Testis (tissue), 3 donors: ENCODE measurements around the gene ERMN. TPM values are rescaled to one million over a fixed set of nuclear protein-coding genes. Genes with fewer than 3 reads are reported as not detected.
"Not testable (repeated sequence)": the region's sequence is repeated elsewhere in the genome, so short reads cannot be mapped to it uniquely, and the experiment has no call there.

ENCODE experiments used
- DNase-seq: peaks from one replicate; pipeline ENCODE4 v3.0.0-alpha.2; 2019
- H3K27ac ChIP-seq, 2 donors: fragments of 200-600 bp; sonication (generic); one replicate each; pipeline ENCODE4 v1.5.1; 2019
- H3K27me3 ChIP-seq: fragments of 200-600 bp; sonication (generic); one replicate; pipeline ENCODE4 v1.5.1; 2019
- H3K36me3 ChIP-seq: fragments of 200-600 bp; sonication (generic); one replicate; pipeline ENCODE4 v1.5.1; 2017; ENCODE audit warnings: low read depth; ENCODE audit errors: missing control alignments
- H3K4me1 ChIP-seq: fragments of 200-600 bp; sonication (generic); one replicate; pipeline ENCODE4 v1.5.1; 2019
- H3K4me3 ChIP-seq, 2 donors: fragments of 200-600 bp; sonication (generic); one replicate each; pipeline ENCODE4 v1.5.1; 2017 to 2019
- H3K9me3 ChIP-seq: fragments of 200-600 bp; sonication (generic); one replicate; pipeline ENCODE4 v1.5.1; 2017
- CTCF ChIP-seq, 3 experiments: fragments of 450-650 bp in 2 of 3; fragments of 200-600 bp in 1 of 3; sonication (generic) in 1 of 3; IDR thresholded peaks; one replicate each; pipeline ENCODE4 v1.5.1; 2016 to 2019; ENCODE audit warnings: antibody characterized with exemption in 3 of 3, mild to moderate bottlenecking in 2 of 3, moderate library complexity in 1 of 3
- POLR2A ChIP-seq: fragments of 450-650 bp; IDR thresholded peaks from one replicate; pipeline ENCODE4 v1.6.1; 2017; ENCODE audit warnings: antibody characterized with exemption, mild to moderate bottlenecking, moderate library complexity
- WGBS, 2 donors: methylation state at CpG; one replicate each; pipeline ENCODE4 v1.1.5; 2018; 5-methylcytosine and 5-hydroxymethylcytosine counted together
- intact Hi-C: fragments of 100-400 bp; cut with DNase I; formaldehyde crosslinking; loops from one replicate; pipeline ENCODE4 v1.15.1; 2023; ENCODE audit warnings: low total_unique reads
- polyA plus RNA-seq: library from polyadenylated mRNA; stranded (reverse); fragments of 350-450 nt; fragmentation: Illumina TruSeq; extraction: RNeasy Lipid Tissue Mini Kit (QIAGEN cat#74804); gene quantifications from one replicate; pipeline ENCODE4 v1.2.3, GENCODE V29; 2014; ENCODE audit warnings: low read depth, low replicate concordance; ENCODE audit not compliant: insufficient read depth
- total RNA-seq, 2 donors: library from RNA; depleted of rRNA; stranded (reverse); fragments of >200 nt; gene quantifications; one replicate each; pipeline ENCODE4 v1.2.3, GENCODE V29; 2016

ERMN gene
- total and polyA plus RNA-seq, 3 donors from 2014 or later: 0.44 to 1.6 (median 1.1) TPM

- DNase-seq: no peak
- WGBS, 2 donors: 57 to 71% methylated on average over 1 of the region's 1 CpG
- Histone ChIP-seq H3K27ac (no peak overlapping the region), H3K36me3 (no peaks in the 10 kb centered on the region), H3K4me1 (no peaks in the 10 kb centered on the region), H3K4me3 (no peak overlapping the region), H3K9me3 (no peaks in the 10 kb centered on the region), H3K27me3 (no peaks in the 10 kb centered on the region)
- intact Hi-C loops: no loop called here
- TF ChIP-seq CTCF (IDR thresholded peaks at IDR 0.05) (no peak), POLR2A (no peak)
Measured at GRCh38 chr2:157349949-157350515, 24.4 kb upstream of the ERMN start.

- H3K27me3 ChIP-seq: no peaks in the 10 kb centered on the region
- intact Hi-C loops: no loop called here
- no peak overlapping the region for H3K4me3 ChIP-seq
- no peaks in the 10 kb centered on the region for H3K4me1 ChIP-seq
- no peak for TF ChIP-seq POLR2A
- no peak for TF ChIP-seq CTCF (IDR thresholded peaks at IDR 0.05)
- H3K27ac ChIP-seq: no peak overlapping the region
- H3K36me3 ChIP-seq: no peaks in the 10 kb centered on the region
- DNase-seq: no peak
- 87 to 90% methylated on average over 3 of the region's 3 CpGs for WGBS, 2 donors
- H3K9me3 ChIP-seq: no peaks in the 10 kb centered on the region
Measured at GRCh38 chr2:157348291-157348921, 22.8 kb upstream of the ERMN start.

GRCh38 chr2:157345647-157346389 is 20.2 kb upstream of the ERMN start:
- Histone ChIP-seq H3K27me3 (no peaks in the 10 kb centered on the region), H3K4me3 (no peak overlapping the region), H3K4me1 (no peaks in the 10 kb centered on the region), H3K36me3 (no peaks in the 10 kb centered on the region), H3K9me3 (no peaks in the 10 kb centered on the region), H3K27ac (no peak overlapping the region)
- 75 to 85% methylated on average over 2 of the region's 2 CpGs for WGBS, 2 donors
- TF ChIP-seq POLR2A (no peak), CTCF (IDR thresholded peaks at IDR 0.05) (no peak)
- intact Hi-C loops: no loop called here
- no peak for DNase-seq

- H3K9me3 ChIP-seq, H3K4me1 ChIP-seq, H3K36me3 ChIP-seq, DNase-seq, H3K4me3 ChIP-seq, H3K27me3 ChIP-seq, intact Hi-C loops, H3K27ac ChIP-seq: not testable (repeated sequence)
- WGBS, 2 donors: 91 to 100% methylated on average over 2 of the region's 2 CpGs
Measured at GRCh38 chr2:157341381-157341780, 15.8 kb upstream of the ERMN start.

GRCh38 chr2:157339965-157340655 is 14.5 kb upstream of the ERMN start:
- Histone ChIP-seq H3K27ac (no peak overlapping the region), H3K4me3 (no peak overlapping the region), H3K27me3 (no peaks in the 10 kb centered on the region), H3K36me3 (no peaks in the 10 kb centered on the region), H3K9me3 (no peaks in the 10 kb centered on the region), H3K4me1 (no peaks in the 10 kb centered on the region)
- WGBS, 2 donors: 87 to 89% methylated on average over 4 of the region's 4 CpGs
- intact Hi-C loops: no loop called here
- TF ChIP-seq CTCF (IDR thresholded peaks at IDR 0.05) (no peak), POLR2A (no peak)
- no peak for DNase-seq
